ENCODE data around the gene CHMP3.
"Not testable (repeated sequence)": the region's sequence is repeated elsewhere in the genome, so short reads cannot be mapped to it uniquely, and the experiment has no call there.

CHMP3 gene

GRCh38 chr2:86507600-86507999, 55.6 kb downstream of the CHMP3 start:
- DNase-seq (ENCODE audit: low read depth): no peak

DNA sequence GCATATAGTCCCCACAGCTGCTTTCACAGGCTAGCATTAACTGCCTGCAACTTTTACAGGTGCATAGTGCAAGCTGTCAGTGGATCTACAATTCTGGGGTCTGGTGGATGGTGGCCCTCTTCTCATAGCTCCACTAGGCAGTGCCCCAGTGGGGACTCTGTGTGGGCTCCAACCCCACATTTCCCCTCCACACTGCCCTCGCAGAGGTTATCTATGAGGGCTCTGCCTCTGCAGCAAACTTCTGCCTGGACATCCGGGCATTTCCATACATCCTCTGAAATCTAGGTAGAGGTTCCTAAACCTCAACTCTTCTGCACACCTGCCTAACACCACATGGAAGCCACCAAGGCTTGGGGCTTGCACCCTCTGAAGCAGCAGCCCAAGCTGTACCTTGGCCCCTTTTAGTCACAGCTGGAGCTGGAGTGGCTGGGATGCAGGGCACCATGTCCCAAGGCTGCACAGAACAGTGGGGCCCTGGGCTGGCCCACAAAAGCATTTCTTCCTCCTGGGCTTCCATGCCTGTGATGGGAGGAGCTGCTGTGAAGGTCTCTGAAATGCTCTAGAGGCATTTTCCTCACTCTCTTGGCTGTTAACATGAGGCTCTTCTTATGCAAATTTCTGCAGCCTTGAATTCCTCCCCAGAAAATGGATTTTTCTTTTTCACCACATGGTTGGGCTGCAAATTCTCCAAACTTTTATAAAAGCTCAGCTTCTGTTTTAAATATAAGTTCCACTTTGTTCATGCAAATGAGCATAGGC, 62.7 kb downstream of the CHMP3 start:
- no peak for DNase-seq (ENCODE audit: low read depth)

- DNase-seq (ENCODE audit: low read depth): peak; percentile 17
Observed at GRCh38 chr2:86499326-86499725, 63.9 kb downstream of the CHMP3 start.

GRCh38 chr2:86498468-86499260, 64.6 kb downstream of the CHMP3 start:
- DNase-seq (ENCODE audit: low read depth): no peak

DNA sequence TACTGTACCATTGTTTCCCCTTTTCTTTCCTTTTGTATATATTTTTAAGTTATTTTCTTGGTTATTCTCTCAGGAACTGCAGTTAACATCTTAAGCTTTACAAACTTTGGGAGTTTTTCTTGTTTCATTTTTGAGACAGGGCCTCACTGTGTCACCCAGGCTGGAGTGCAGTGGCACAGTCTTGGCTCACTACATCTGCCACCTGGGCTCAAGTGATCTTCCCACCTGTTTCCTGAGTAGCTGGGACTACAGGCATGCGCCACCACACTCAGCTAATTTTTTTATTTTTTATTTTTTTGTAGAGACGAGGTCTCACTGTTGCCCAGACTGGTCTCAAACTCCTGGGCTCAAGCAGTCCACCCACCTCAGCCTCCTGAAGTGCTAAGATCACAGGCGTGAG, 66.9 kb downstream of the CHMP3 start:
- not testable (repeated sequence) for DNase-seq (ENCODE audit: low read depth)

- no peak for DNase-seq (ENCODE audit: low read depth)
Observed at GRCh38 chr2:86492048-86492453, 71.2 kb downstream of the CHMP3 start.

DNA sequence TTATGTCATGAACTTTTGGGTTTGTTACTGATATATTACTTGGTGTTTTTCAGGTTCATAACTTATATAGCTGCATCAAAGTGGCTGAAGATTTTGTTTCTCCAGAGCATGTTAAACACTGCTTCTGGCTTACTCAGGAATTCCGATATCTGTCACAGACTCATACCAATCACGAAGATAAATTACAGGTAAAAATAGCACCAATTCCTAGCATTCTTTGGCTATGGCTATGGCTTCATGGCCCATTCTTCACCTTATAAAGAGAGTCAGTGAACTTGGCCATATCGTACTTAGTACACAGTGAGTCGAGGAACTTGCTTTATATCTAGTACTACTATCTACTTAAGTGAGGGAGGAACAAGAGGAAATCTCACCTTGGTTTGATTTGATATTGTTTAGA, 72.2 kb downstream of the CHMP3 start:
- peak; percentile 19 for DNase-seq (ENCODE audit: low read depth)

DNA sequence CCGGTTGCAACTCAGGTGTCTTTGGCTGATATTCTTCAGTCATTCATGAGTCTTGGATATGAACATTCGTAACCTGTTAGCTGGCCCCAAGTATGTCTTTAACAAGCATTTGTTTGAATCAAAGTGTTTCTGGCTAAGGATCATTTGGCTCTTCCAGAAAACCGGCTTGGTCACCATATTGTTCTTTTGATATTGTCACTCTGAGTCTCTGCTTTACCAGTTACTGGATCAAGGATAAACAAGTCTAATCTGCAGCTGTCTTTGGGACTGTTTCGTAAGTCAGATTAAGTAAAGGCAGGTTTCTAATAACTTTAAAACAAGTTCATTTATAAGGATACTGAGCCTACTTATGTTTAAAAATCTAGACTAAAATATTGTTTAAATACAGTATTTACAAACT, 73.0 kb downstream of the CHMP3 start:
- no peak for DNase-seq (ENCODE audit: low read depth)

DNA sequence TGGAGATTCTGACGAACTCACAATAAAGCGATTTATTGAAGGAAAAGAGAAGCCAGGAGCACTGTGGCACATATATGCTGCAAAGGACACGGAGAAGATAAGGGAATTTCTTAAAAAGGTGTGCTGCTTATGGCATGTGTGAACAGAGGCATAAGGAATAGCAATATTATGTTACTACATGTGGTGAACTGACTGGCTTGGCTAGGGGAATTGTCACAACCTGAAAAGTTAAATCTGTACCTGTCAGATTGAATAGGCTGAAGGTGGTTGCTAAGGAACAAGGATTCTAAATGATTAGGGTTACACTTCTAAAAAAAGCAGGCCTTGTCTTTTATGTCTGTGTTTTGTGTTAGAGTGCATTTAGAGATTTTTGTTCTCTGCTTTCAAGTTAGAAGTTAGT, 73.7 kb downstream of the CHMP3 start:
- DNase-seq (ENCODE audit: low read depth): no peak

DNA sequence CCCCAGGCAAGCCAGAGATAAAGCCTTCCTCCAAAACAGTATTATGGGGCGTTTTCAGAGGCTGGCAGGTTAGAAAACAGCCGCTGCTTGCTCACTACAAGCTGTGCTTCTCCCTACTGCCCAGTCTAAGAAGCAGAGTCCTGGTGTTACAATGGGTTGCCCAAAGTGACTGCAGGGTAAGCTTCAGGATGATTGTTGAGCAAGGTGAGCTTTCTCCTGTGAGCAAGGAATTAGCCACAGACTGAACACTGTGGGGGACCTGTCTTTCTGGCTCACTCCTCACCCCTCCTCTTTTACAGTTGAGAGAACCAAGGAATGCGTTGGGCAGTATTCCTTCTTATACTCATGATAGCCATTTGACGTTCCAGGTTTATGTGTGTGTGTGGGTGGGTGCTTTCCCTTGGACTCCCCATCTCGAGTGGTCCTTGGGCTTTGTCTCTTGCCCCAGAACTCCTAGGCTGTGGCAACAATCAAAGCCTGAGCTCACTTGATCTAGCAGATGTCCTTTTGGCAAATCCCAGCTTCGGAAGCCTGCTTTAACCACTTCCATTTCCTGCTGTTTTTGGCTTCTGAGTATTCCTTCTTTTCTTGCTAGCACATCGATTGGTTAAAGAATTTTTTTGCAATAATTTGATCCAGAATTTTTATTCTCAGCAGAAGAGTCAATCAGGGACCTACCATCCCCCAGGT, 74.5 kb downstream of the CHMP3 start:
- no peak for DNase-seq (ENCODE audit: low read depth)

GRCh38 chr2:86487062-86487461, 76.2 kb downstream of the CHMP3 start:
- DNase-seq (ENCODE audit: low read depth): no peak

DNA sequence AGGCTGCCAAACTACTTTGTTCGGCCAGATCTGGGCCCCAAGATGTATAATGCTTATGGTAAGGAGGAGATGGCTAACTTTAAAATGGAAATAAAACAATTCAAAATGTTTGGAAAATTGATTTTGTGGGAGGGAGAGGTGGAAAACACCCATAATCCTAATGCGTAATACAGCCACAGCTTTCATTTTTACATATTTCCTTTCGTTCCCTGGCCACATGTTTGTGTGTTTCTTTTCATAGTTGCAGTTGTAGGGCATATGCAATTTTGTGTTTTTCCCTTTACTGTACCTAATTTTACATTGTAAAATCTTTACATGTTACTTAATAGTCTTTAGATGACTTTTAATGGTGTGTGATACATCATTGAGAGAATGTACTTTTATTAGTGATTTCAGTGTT, 77.4 kb downstream of the CHMP3 start:
- DNase-seq (ENCODE audit: low read depth): no peak

GRCh38 chr2:86485103-86485502, 78.1 kb downstream of the CHMP3 start:
- no peak for DNase-seq (ENCODE audit: low read depth)

- DNase-seq (ENCODE audit: low read depth): no peak
Observed at GRCh38 chr2:86484385-86484784, 78.9 kb downstream of the CHMP3 start.

GRCh38 chr2:86482034-86482433, 81.2 kb downstream of the CHMP3 start:
- no peak for DNase-seq (ENCODE audit: low read depth)

DNA sequence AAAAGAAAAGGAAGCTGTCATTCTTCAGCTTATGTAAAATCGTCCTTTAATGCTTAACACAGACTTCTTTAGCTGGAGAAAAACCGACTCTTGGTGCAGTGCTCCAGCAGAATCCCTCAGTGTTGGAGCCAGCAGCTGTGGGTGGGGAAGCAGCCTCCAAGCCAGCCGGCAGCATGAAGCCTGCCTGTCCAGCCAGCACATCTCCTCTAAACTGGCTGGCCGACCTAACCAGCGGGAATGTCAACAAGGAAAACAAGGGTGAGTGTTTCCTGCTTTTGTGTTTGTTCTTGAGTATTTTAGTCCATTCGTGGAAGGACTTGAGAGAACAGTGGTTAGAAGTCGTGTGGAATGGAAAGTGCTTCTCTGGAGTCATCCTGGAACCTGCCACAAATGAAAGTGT, 83.1 kb downstream of the CHMP3 start:
- no peak for DNase-seq (ENCODE audit: low read depth)

GRCh38 chr2:86477349-86477748, 85.9 kb downstream of the CHMP3 start:
- peak; percentile 74 for DNase-seq (ENCODE audit: low read depth)

DNA sequence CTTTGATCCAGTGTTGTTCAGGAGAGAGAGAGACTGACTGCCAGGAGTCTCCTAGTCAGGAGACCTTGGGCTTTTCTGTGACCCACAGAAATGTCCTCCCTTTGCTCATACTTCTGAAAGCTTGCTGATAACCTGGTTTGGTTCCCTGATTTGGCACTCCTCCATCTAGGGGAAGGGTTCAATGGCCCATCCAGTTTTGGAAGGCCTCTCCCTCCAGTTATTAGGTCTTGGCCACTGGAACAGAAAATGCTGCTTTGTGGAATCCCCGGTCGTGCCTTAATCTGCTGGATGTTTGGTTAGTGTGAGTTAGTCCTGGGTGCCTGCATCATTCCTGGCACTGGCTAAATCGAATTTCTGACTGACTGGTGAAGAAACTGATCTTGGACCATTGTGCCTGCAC, 86.3 kb downstream of the CHMP3 start:
- DNase-seq (ENCODE audit: low read depth): no peak

- peak; percentile 71 for DNase-seq (ENCODE audit: low read depth)
Observed at GRCh38 chr2:86476092-86476491, 87.2 kb downstream of the CHMP3 start.

DNA sequence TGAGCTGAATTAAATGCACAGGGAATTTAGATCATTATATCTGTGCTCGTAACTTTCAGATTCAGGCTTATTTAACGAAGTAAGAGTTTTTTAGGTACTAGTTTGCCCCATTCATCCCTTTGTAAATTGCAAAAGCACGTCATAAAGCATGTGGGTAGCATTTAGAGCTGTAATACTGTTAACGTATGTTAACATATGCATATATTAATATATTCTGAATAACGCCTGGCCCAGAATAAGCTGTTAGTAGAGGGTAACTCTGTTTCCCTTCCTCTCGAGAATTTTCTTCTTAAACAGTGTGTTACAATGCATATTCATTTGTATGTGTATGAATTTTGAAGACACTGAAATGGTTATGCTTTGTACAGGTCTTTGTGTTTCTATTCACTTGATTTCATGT, 91.6 kb downstream of the CHMP3 start:
- no peak for DNase-seq (ENCODE audit: low read depth)

DNA sequence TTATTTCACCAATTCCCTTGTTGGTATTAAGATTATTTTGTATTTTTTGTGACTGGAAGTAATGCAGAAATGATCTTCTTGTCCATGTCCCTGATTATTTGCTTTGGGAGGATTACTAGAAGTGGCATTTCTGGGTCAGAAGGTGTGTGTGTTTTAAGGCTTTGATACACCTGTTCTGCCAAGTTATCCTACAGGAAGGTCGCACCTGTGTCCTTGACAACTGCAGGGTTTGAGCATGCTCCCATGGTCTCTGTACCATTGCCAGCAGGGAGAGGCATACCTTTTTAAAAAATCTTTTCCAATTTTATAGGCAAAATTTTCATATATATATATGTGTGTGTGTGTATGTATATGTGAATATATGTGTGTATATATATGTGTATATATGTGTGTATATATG, 92.4 kb downstream of the CHMP3 start:
- no peak for DNase-seq (ENCODE audit: low read depth)

GRCh38 chr2:86468162-86469033, 94.8 kb downstream of the CHMP3 start:
- DNase-seq (ENCODE audit: low read depth): no peak
